ENCODE results near the gene TAF1C.

The TAF1C gene

DNA sequence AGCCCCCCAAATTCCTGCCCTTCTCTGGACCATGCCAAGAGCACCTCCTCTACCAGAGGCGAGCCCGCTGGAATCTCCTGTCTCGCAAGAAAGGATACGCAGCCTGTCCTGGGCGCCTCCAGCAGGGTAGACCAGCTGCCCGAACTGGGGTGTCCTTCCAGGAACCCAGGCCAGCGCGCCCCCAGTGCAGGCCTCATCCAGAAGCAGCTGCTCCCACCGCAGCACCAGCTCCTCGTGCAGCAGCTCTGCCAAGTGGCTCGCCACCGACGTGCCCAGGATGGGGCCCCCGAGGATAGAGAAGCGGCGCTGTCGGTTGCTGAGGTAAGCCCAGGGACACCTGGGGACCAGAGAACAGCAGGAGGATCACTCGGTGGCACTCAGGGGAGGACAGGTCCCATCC, 4.8 kb downstream of the TAF1C start:
- DNase-seq = no peak

DNA sequence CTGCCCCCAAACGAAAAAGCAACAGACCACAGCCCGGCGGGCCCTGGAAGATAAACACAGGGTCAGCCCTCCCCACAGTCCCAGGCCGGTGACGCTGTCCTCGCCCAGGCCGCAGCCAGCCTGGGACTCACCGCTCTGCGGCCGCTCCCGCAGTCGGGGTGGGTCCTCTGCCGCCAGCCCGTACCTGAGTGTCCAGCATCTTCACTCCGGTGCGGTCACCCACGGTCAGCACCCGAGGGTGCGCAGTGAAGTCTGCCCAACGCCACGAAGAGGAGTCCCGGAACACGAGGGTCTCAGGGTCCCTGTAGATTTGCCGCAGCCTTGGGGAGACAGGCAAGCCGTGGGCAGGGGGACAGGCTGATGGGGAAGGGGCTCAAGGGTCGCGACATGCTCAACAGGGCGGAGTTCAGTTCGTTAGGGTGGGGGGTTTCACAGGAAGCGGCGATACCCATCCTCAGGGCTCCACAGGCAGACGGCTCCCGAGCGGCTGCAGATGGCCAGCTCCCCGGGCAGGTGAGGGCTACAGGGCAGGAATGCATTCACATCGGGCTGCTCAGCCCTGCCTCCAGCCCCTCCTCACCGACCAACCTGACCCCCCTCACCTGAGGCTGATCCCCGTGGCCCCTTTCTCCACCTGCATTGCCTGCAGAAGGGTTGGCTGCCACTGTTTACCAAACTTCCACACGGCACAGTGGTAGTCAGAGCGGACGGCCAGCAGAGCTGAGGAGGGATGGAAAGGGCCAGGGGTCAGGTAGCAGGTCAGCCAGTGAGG, 5.5 kb downstream of the TAF1C start:
- DNase-seq = no peak

DNA sequence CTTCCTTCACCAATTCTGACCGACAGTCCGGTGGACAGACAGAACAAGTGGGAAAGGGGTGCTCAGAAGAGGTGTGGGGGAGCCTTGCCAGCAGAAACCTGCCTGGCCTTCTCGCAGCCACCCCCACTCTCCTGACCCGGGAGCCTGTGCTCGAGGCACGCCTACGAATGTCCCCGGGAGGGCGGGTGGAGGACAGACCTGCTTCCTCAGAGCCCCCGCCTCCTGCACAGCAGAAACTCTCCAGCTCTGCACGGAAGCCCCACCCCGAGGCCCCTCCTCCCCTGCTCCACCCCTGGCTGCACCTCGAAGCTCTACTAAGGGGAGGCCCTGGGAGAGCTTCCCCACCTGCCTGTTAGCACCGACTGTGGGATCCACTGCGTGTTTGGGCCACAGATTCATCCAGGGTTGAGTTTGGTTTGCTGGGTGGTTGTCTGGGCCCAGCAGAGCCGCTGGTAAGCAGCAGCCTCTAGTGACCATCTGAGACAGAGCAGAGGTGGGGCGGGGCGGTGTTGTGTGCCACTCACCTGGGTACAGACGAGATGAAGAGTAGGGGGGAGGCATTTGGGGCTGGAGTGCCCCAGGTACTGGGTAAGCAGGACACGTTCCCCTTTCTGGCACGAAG, 6.2 kb downstream of the TAF1C start:
- DNase-seq = no peak

DNA sequence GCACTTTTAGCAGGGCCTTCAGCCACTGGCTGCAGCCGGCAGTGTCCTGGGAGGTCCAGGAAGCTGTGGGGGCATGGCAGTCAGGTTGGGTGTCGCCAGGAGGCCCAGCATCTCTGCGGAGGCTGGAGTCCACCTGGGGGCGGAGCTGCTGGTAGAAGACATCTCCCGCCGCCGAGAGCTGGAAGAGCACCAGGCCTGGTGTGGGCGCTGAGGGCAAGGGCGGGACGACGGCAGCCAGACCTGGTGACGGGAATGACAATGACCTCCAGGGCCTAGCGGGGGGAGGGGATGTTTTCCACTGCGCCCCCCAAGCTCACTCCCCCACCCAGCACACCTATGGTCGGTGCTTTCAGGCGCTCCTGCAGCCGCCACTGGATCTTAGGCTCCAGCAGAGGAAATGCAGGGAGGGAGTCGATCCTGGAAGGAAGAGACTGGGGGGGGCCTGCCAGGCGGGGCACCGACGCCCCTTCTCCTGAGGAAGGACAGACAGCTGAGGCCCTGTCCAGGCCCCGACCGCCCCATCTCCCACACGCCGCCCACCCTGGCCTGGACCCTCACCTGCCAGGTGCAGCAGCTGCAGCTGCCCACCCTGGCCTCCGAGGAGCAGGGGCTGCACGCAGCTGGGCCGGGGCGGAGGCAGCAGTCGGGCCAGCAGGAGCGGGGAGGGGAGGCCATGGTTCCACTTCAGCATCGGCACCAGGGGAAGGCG, 7.1 kb downstream of the TAF1C start:
- no peak for DNase-seq

DNA sequence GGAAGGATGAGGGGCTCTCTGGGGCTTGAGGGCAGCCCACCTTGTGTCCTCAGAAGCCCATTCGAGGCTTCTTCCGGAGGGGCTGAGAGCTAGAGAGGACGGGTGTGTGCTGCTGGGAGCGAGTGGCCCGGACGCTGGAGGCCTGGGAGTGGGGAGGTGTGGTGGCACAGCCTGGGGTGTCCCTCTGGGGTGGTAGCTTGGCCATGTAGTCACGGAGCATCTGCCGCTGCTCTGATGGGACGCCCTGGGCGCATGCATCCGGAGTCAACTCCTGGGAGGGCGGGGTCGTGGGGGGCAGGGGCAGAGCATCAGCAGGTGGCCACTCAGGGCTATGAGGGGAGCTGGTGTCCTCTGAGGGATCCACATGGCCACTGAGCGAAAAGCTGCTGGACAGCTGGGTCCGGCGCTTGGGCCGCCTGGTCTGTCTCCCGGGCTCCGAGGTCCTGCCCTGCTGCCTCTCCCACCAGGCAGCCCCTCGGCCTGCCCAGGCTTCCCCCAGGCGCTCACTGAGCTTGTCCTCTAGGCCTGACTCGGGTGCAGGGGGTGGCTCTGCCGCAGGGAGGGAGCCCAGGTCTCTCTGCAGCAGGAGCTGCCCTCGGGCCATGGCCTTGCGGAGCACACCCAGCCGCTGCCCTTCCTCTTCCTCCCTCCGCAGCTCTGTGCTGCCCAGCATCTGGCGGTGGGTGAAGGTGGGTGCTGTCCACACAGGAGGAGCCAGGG, 7.8 kb downstream of the TAF1C start:
- DNase-seq = no peak

DNA sequence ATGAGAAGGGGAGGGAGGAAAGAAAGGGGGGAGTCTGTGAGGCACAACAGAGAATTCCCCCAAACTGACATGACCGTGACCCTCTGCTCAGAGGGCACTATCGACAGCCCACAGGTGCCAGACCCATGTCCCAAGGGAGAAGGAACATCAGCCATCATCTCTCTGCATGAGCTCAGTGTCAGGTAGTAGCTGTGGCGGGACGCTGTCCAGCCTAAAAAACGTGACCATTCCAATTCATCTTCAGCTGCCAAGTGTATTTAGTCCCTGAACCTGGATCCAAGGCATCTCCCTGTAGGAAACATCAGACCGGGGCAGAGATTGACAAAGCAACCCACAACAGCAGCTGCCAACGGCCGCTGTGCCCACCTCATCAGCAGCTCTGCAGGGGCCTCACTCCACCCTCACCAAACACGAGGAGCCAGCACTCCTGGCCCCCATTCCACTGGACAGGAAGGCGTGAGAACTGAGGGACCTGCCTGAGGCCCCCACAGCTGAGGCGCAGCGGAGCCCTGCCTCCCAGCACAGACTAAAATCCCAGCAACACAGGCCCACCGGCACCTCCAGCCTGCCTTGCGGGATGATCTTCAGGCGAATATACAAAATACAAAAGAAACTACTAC, 8.6 kb downstream of the TAF1C start:
- DNase-seq = no peak

DNA sequence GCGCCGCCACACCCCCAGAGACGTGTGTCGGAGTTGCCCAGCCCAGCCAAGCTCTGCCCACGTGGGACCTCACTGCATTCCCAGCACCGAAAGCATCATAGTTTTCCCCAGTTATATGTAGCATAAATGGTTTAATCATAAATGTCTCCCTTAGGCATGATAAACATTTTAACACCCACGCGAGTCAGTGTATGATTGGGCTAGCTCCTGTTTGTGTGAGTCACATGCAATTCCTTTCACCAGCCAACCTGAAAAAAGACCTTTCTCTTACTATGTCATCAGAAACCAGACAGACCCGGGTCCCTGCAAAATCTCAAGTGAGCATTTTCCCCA, 9.2 kb downstream of the TAF1C start:
- no peak for DNase-seq

DNA sequence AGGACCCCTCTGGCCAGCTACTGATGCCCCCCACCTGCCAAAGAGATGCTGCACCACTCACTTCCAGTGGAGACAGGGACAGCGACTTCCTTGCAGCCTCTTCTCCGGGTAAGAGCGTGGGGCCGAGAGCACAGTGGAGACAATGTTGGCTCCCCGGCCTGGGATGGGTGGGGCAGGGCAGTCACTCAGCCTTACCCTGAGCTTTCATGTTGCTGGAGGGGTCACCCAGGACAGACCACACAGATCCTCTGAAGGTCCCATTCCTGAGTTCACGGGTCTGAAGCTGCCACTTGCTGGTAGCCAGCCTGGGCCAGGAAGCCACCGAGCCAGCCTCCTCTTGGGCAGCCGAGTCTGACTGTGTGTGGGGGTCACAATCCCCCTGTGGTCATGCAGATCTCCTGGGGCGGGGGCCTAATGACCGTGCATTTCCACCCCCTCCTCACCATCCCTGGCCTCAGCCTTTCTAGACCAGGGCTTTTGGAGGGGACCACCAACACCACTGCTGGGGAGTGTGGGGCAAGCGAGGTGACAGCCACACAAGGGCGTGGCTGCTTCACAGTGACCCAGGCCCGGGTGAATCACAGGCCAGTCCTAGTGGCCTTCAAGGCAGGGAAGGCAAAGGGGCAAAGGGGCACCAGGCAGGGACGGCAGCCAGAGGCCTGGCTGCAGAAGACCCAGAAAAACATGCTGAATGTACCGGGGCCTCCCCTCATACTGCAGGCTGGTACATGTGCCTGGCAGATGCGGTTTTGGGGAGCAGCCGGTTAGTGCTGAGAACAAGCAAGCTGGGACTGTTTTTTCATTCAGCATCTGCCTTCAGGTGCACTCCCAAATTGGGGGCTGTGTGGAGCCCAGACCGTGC, 10.4 kb downstream of the TAF1C start:
- no peak for DNase-seq

DNA sequence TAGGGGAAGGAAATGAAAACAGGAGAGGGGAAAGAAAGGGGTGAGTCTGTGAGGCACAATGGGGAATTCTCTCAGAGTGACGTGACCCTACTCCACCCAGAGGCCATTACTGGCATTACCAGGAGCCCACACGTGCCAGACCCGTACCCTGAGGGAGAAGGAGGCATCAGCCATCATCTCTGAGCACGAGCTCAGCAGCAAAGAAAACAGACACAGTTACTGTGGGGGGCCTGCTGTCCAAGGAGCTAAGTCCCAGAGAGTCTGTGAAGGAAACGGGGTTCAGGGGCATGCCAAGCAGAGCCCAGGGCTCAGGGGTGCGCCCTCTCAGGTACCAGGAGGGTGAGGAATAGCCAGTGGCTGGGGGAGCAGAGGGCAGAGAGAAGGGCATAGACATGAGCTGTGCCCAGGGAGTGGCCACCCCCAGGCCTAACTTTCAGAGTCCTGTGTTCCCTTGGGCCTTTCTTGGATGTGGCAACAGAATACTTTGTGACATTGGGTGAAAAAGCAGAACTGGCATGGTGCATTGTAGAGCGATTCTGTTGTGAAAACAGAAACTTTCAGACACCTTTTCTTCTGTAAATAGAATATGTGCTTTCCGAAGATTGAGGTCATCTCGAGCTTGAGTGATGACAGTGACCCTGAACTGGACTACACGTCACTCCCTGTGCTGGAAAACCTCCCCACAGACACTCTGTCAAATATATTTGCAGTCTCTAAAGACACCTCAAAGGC, 11.3 kb downstream of the TAF1C start:
- DNase-seq = no peak

DNA sequence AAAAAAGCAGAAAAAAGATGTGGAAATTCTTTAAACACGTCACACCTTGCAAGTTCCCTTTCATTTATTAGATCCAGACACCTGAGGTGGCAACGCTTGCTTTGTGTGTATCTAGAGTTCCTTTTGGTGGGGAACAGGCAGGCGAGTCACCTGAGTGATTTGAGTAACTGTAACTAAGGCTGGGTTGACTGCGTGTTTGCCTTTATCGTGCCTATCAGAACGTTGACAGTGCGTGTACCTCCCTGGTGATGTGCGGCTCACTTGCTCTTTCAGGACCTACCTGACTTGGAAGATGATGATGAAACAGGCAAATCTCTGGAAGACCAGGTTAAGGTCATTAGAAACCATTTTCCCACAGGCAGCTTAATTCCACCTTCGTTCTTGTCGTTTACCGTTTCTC, 12.5 kb downstream of the TAF1C start:
- no peak for DNase-seq

DNA sequence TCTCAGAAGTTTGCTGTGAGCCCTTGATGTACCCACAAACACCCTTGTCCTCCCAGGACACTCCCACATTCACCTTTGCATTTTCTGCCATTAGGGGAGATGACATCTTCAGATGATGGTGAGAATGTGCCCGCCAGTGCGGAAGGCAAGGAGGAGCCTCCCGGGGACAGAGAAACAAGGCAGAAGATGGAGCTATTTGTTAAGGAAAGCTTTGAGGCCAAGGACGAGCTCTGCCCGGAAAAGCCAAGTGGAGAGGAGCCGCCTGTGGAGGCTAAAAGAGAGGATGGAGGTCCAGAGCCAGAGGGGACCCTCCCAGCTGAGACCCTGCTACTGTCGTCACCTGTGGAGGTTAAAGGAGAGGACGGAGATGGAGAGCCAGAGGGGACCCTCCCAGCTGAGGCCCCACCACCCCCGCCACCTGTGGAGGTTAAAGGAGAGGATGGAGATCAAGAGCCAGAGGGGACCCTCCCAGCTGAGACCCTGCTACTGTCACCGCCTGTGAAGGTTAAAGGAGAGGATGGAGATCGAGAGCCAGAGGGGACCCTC, 17.0 kb downstream of the TAF1C start:
- no peak for DNase-seq

DNA sequence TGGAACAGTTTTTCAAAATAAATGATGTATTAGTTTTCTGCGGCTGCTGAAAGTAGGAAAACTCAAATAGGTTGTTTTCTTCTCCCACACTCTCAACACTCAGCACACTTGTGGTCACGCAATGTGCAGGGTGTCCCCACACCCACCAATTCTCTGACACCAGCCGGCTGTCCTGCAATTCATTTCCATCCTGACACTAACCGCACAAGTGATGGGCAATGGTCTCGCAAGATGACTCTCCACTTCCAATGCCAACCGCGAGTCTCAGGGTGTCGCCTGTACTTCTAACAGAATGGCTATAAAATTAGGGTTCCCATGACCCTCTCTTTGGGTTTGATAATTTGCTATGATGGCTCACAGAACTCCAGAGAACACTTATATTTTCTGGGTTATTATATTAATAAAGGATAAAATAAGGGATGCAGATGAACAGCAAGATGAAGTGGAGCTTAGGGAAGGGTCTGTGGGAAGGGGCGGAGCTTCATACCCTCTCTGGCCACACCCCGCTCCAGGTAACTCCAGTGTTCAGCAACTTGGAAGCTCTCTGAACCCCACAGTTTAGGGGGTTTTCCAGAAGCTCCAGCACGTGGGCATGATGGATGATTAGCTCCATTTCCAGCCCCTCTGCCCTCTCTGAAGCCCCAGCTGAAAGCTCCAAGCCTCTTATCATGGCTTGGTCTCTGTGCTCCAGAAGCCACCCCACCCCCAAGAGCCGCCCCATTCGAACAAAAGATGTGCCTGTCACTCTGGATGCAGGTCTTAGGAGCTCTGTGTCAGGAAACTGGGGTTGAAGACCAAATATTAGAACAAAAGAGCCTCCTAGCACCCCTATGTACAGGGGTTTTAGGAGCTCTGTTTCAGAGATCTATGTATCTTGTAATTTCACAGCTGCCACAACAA, 19.8 kb downstream of the TAF1C start:
- no peak for DNase-seq

DNA sequence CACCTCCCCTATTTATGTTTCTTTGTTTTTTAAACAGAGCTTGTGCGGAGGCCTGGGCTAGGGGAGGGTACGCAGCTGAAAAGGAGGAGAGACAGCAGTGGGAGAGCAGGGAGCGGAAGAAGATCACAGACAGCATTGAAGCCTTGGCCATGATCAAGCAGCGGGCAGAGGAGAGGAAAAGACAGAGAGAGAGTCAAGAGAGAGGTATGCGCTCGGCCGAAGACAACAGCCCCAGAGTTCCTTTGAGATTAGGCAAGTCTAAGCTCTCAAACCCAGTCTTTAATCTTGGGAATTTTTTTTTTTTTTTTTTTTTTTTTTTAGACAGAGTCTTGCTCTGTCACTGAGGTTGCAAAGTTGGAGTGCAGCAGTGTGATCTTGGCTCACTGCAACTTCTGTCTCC, 21.1 kb downstream of the TAF1C start:
- no peak for DNase-seq

DNA sequence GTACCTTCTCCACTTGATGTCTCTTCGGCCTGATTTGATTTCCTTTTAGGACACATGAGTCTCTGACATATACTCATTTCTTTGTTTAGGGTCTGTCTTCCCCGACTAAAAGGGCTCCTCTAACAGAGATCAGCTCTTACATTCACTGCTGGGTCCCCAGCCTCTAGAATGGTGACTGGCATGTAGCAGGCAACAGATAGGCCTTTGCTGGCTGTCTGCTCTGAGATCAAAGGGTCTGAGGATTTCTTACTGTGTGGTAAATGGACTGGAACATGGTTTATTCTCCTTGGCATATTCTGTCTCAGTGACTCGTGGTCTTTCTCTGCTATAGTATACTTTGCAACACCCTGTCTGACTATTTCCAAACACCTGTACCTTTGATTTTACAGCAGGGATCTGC, 25.1 kb downstream of the TAF1C start:
- no peak for DNase-seq

DNA sequence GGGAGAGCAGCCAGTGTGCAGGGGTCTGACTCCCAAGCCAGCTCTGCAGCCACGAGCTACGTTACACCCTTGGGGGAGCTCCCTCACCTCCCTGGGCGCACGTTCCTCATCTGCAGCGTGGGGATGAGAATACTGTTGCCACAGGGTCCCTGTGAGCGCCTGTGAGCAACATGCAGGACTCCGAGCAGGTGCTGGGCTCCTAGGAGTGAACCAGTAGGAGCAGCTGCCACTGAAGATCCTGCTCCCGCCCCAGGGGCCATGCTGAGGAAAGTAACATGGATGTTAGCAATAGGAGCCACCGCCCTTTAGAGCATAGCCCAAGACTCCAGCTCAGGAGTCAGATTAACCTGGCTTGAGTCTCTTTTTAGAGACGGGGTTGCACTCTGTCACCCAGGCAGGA, 25.8 kb downstream of the TAF1C start:
- no peak for DNase-seq

DNA sequence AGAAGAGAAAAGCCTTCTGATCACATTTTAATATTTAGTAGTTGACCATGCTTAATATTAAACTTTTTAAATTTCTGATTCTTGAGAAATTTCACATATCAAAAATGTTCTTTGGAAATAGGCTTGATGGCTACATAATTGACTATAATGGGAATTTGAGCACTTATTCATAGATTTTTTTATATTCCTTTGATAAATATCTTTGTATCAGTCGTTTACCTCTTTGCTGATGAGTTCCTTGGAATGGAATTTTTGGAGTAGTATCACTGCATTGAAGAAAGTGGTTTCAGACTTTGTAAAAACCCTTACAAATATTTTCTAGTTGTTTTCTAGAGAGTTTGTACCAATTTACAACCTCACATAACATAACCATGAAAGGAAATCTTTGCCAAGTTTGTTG, 27.1 kb downstream of the TAF1C start:
- no peak for DNase-seq

DNA sequence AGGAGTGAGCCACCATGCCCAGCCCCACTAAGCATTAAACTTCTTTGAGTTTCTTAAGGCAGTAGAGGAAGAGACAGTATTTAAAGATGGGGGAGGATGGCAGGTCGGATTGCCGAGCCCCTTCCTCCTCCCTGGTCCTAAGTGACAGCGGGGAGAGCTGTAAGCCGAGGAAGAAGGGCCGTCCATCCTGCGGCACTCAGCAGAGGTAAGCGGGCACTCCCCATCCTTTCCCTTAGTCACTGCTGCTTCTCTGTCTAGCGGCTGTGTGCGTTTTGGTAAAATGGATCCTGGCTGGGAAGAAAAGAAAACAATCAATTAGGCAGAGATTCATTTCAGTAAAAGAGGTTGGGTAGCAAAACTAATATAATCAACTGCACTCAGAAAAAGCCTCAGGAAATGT, 27.9 kb downstream of the TAF1C start:
- DNase-seq = peak; percentile 39

DNA sequence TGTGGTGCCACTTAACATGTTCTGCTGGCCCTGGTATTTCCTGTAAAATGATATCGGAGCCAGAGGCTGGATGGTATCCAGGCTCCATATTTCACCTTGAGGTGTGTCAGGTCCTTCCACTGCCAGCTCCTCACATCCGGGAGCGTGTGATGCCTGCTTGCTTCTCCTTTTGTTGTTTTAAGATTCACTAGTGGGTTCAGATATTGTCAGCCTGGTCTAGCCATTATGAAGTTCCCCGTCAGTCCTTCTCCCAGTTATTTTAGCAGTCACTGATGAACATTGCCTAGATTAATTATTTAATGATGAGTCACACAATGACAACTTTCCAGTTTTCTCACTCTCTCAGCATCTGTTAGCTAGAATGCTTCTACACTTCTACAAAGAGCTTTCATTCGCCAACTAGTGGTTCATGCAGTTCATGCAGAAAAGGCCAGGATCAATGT, 30.5 kb downstream of the TAF1C start:
- DNase-seq = no peak

DNA sequence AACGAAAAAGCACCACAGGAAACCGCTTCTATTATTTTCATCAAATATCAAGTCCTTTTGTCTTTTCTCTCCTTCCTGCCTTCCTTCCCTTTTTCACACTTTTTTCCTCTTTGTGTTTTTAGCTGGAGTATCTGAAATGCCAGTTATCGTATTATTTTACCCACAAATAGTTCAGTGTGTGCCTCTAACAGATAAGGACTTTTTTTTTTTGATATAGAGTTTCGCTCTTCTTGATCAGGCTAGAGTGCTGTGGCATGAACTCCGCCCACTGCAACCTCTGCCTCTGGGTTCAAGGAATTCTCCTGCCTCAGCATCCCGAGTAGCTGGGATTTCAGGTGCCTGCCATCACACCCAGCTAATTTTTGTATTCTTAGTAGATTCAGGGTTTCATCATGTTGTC, 31.1 kb downstream of the TAF1C start:
- no peak for DNase-seq

DNA sequence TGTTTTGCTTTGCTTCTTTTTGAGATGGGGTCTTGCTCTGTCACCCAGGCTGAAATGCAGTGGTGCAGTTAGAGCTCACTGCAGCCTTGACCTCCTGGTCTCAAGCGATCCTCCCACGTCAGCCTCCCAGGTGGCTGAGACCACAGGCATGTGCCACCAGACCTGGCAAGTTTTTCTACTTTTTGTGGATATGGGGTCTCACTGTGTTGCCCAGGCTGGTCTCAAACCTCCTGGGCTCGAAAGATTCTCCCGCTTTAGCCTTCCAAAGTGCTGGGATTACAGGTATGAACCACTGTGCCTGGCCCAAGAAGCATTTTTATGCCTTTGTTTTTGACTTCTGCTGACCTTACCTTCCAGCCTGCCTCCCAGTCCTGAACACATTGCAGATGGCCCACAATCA, 31.6 kb downstream of the TAF1C start:
- DNase-seq = no peak

Data from NCI-H2227 treated with DMSO at 0.1 percent for 48 hours (cell line).